ENCODE data around the gene PDE2A.

Gene PDE2A

DNA sequence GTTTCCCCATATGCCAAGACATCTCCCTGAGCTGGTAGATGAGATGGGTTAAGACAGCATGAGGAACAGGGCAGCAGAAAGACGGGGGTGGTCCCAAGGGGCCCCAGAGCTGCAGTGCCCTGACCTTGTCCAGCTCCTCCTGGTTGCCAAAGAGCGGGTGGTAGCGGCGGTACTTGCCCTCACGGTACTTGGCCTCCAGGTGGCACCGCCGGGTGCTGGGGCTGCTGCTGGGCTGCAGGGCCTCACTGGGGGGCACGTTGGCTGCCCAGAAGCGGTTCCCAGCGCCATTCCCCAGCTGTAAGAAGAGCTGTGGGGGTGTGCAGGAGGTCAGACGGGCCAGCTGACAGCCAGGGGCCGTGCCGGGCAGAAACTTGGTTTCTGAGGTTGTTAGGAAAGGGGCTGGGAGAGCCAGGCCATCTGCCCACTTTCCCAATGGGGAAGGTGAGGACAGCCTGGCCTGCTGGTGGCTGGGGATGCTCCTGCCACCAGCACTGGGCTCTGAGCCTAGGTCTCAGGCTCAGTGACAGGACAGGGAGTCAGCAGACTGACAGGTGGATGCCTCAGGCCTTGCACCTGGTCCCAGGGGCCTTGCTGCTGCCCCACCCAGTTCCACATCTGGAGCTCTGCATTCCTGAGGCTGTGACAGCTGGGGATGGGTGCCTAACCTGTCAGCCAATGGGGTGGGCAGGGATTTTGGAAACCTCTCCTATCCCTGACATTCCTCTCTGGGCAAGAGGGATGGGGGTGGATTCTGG, 30.0 kb upstream of the PDE2A start:
- DNase-seq, result no peak

GRCh38 chr11:72703267-72704008, 29.2 kb upstream of the PDE2A start:
- DNase-seq, result no peak

DNA sequence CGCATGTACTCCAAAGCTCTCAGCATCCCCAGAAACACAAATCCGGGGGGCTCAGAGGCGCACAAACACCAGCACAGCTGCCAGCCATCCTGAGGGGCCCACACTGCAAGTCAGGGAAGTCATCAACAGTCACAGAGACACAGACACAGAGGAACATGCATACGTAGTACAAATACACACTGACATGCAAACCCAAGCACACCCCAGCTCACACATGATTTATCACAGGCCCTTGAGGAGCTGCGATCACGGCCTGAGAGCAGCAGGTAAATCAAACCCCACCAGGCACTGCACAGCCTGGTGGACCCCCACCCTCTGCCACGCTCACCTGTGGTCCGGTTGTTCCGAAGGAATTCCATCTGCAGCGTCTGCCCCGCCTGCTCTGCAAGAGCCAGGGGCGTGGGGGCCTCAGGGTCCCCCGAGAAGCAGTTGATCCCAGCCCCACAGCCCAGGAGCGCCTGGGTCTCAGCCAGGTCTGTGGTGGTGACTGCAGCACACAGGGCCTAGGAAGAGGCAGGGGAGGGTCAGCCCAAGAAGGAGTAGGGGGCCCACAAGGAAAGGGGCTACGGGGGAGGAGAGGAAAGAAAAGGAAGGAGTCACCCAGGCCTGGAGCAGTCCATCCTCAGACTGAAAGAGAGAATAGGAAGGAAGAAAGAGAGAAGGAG, 28.5 kb upstream of the PDE2A start:
- DNase-seq, result no peak

DNA sequence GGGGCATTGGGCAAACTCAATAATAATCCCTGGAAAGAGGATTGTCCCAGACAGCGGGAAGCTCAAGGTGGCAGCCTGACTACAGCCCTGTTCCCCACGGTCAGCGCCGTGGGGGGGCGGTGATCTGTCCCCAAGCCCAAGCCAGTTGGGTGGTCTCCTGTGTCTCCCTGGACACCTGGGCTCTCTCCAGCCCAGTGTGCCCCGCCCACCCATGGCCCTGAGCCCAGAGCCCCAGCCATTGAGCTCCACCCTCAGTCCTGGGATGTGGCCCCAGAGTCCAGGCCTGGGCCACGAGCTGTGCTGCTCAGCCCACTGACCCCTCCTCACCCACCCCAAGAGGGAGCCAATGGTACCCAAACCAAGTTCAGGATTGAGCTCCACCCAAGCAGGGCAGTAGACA, 27.9 kb upstream of the PDE2A start:
- DNase-seq, result no peak

- DNase-seq, result no peak
Measured at GRCh38 chr11:72701466-72701865, 27.2 kb upstream of the PDE2A start.

GRCh38 chr11:72700146-72700545, 25.9 kb upstream of the PDE2A start:
- DNase-seq, result no peak

- no peak for DNase-seq
Measured at GRCh38 chr11:72697814-72698213, 23.6 kb upstream of the PDE2A start.

GRCh38 chr11:72696866-72697700, 22.9 kb upstream of the PDE2A start:
- DNase-seq, result no peak

GRCh38 chr11:72695354-72695753, 21.1 kb upstream of the PDE2A start:
- DNase-seq, result no peak

GRCh38 chr11:72693271-72693968, 19.2 kb upstream of the PDE2A start:
- DNase-seq, result no peak

- DNase-seq, result no peak
Measured at GRCh38 chr11:72692498-72693237, 18.4 kb upstream of the PDE2A start.

DNA sequence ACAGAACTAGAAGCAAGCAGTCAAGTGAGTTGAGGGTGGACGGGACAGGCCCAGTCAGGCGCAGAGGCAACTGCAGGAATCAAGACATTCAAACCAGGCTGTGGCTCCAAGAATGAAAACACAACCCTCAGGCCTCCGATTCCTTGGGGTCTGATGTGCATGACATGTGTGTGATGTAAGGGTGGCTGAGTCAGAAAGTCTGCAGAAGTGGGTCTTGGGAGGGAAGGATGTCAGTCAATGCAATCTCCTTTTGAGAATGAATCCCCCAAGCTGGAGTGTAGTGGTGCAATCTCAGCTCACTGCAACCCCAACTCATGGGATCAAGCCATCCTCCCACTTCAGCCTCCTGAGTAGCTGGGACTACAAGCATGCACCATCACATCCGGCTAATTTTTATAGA, 15.9 kb upstream of the PDE2A start:
- no peak for DNase-seq

DNA sequence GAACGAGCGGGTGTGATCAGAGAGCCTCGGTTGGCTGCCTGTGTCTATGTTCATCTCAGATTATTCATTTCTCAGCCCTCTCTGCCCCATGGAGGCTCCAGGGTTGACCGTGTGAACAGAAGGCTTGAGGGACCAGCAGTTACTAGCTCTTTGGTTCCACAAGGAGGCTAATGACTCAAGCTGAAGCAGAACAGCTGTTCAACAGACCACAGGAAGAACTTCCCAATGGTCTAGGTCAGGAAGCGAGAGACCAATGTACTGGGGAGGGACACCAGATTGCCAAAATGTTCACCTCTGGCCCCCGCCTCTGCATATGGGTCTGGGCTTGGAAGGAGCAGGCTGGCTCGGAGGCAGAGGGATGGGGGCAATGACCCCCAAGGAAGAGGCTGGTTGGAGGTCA, 14.7 kb upstream of the PDE2A start:
- no peak for DNase-seq

DNA sequence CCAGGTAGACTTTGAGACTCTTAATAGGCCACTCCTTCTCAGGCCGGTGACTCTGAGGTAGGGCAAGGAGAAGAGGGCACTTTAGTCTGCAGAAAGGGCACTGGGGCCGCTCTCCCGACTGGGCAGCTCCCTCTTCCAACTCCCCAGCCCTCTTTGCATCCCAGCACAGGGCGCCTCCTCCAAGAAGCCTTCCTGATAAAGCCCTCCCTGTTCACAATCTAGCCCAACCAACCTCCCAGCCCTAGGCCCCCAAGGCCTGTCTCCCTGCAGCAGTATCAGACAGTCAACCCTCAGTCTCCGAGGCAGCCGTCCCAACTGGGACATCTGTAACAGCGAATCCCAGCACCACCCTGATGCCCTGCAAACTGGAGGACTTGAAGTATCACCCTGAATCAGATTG, 14.3 kb upstream of the PDE2A start:
- DNase-seq, result no peak

DNA sequence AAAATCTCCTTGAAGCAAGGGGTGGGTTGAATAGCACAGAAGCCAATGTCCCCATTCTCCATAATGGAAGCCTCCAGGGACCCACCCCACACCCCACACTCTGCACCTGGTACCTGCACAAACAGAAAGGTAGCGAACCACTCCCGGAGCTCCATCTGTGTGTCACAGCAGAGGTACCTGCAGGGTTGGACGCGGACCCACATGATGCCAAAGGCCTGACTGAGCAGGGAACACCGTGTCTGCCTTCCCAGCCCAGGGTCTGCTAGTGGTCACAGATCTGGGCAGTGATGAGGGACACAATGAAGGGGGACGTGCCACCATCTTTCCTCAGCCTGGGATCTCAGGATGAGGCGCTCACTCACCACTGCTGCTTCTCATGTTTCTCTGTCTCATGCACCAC, 13.1 kb upstream of the PDE2A start:
- no peak for DNase-seq

DNA sequence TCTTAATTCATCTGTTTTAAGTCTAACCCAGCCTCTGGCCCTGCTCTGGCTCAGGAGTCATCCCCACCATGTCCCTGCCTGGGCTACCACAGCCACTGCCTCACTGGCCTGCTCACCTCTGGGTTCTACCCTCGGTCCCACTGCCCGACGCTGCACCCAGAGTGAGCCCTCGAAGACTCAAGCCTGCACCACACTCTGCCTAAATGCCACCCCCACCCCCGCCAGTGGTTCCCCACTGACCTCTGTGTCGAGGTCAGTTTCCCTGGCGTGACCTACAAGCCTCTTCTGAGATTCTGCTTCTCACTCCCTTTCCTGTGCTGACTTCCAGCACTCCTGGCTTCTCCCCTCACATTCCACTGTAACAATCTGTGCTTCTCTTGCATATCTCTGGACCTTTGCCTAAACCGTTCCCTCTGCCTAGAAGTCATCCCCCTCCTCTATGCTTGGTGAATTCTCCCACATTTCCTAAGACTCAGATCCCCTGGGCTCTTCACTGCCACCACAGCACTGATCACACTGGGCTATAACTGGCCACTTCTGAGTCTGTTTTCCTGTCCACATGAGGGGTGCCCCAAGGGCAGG, 12.5 kb upstream of the PDE2A start:
- no peak for DNase-seq

GRCh38 chr11:72685560-72686480, 11.6 kb upstream of the PDE2A start:
- DNase-seq, result peak; percentile 56

GRCh38 chr11:72684236-72684912, 10.2 kb upstream of the PDE2A start:
- peak; percentile 58 for DNase-seq

- peak; percentile 74 for DNase-seq
Measured at GRCh38 chr11:72683782-72684200, 9.6 kb upstream of the PDE2A start.

DNA sequence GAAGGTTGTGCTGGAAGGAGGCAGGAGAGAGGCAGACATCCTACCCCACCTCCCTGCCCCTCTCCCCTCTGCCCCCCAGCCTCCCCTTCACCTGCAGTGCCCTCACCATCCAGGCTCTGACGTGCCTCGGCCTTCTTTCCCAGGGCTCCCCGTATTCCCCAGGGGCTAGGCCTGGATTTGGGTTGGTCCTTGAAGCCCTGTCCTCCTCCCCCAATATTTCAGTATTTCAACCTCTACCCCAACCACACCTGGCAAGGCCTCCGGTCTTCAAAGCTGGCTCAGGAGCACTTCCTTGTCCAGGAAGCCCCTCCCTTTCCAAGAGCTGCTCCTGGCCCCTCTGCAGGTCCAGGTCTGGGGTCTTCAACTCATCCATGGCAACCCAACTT, 8.6 kb upstream of the PDE2A start:
- no peak for DNase-seq
